ENCODE results near the gene TBC1D10A. TPM values are rescaled to one million over a fixed set of nuclear protein-coding genes. Genes with fewer than 3 reads are reported as not detected.

TBC1D10A gene
- polyA plus RNA-seq, 1 donor (not counting 4 experiments of a cell fraction or from before 2014, with no cell fraction given): 17.8 TPM

GRCh38 chr22:30320021-30320556, 6.7 kb downstream of the TBC1D10A start:
- no peak overlapping the region for H3K9ac ChIP-seq (ENCODE audit: control insufficient read depth, extremely low read depth, insufficient read depth, low read length)
- dilution Hi-C loops (cut with MboI; ENCODE audit: extremely low pct_ligation_motif_present, low sequenced_read_pairs): no loop called here
- peaks cover 8% of the 10 kb centered on the region for H4K20me1 ChIP-seq (ENCODE audit: control insufficient read depth, extremely low read depth, insufficient read depth, low read length)
- no peaks in the 10 kb centered on the region for H3K9me3 ChIP-seq (ENCODE audit: control insufficient read depth, low read depth, low read length)
- peaks cover 79% of the 10 kb centered on the region for H3K79me2 ChIP-seq (ENCODE audit: control insufficient read depth, insufficient read depth, low read length)
- peaks cover 20 to 34% of the 10 kb centered on the region in 2 experiments for H3K36me3 ChIP-seq (ENCODE audit: control insufficient read depth in 2 of 2, extremely low read depth in 1 of 2, insufficient read depth in 2 of 2, low read length in 2 of 2)
- FAIRE-seq (no peak), DNase-seq (ENCODE audit: low read depth, low spot score) (no peak)
- peaks cover 10% of the 10 kb centered on the region for H3K9me1 ChIP-seq (ENCODE audit: control insufficient read depth, extremely low read depth, insufficient read depth, low read length)
- TF ChIP-seq EZH2 (IDR thresholded peaks at IDR 0.05; ENCODE audit: low read length): no peak
- TF ChIP-seq CTCF (optimal IDR thresholded peaks at IDR 0.05 in 1 of 3, IDR thresholded peaks at IDR 0.05 in 1 of 3, conservative IDR thresholded peaks at IDR 0.05 in 1 of 3; ENCODE audit: extremely low read depth in 1 of 3, insufficient read depth in 2 of 3, low read length in 3 of 3): no peak
- H3K4me2 ChIP-seq (ENCODE audit: control insufficient read depth, extremely low read depth, insufficient read depth, low read depth, low read length): no peak overlapping the region
- H3K4me3 ChIP-seq (ENCODE audit: control insufficient read depth in 2 of 3, extremely low read depth in 1 of 3, insufficient read depth in 2 of 3, low read depth in 1 of 3, low read length in 3 of 3): no peak overlapping the region
- H3K4me1 ChIP-seq (ENCODE audit: control insufficient read depth, extremely low read depth, insufficient read depth, low read length): peaks cover 26% of the 10 kb centered on the region
- H3K27ac ChIP-seq (ENCODE audit: control insufficient read depth, insufficient read depth, low read length): no peak overlapping the region
- no peak overlapping the region for H2AFZ ChIP-seq (ENCODE audit: control insufficient read depth, low read length)
- H3K27me3 ChIP-seq (ENCODE audit: control insufficient read depth, extremely low read depth, insufficient read depth, low read length): no peaks in the 10 kb centered on the region

GRCh38 chr22:30318799-30319419, 7.8 kb downstream of the TBC1D10A start:
- FAIRE-seq: no peak
- peaks cover 76% of the 10 kb centered on the region for H3K79me2 ChIP-seq (ENCODE audit: control insufficient read depth, insufficient read depth, low read length)

More at GRCh38 chr22:30318799-30319419, 7.8 kb downstream of the TBC1D10A start:
- Histone ChIP-seq H3K9me3 (ENCODE audit: control insufficient read depth, low read depth, low read length) (no peaks in the 10 kb centered on the region), H3K4me1 (ENCODE audit: control insufficient read depth, extremely low read depth, insufficient read depth, low read length) (peaks cover 29% of the 10 kb centered on the region), H3K27me3 (ENCODE audit: control insufficient read depth, extremely low read depth, insufficient read depth, low read length) (no peaks in the 10 kb centered on the region), H3K9ac (ENCODE audit: control insufficient read depth, extremely low read depth, insufficient read depth, low read length) (no peak overlapping the region), H3K4me3 (ENCODE audit: control insufficient read depth in 2 of 3, extremely low read depth in 1 of 3, insufficient read depth in 2 of 3, low read depth in 1 of 3, low read length in 3 of 3) (no peak overlapping the region), H3K27ac (ENCODE audit: control insufficient read depth, insufficient read depth, low read length) (no peak overlapping the region), H4K20me1 (ENCODE audit: control insufficient read depth, extremely low read depth, insufficient read depth, low read length) (peaks cover 4% of the 10 kb centered on the region), H3K36me3 (ENCODE audit: control insufficient read depth in 2 of 2, extremely low read depth in 1 of 2, insufficient read depth in 2 of 2, low read length in 2 of 2) (peaks cover 21 to 30% of the 10 kb centered on the region in 2 experiments), H2AFZ (ENCODE audit: control insufficient read depth, low read length) (no peak overlapping the region), H3K4me2 (ENCODE audit: control insufficient read depth, extremely low read depth, insufficient read depth, low read depth, low read length) (no peak overlapping the region), H3K9me1 (ENCODE audit: control insufficient read depth, extremely low read depth, insufficient read depth, low read length) (peaks cover 7% of the 10 kb centered on the region)
- DNase-seq (ENCODE audit: low read depth, low spot score): no peak
- TF ChIP-seq EZH2 (IDR thresholded peaks at IDR 0.05; ENCODE audit: low read length): no peak
- no peak for TF ChIP-seq CTCF (optimal IDR thresholded peaks at IDR 0.05 in 1 of 3, IDR thresholded peaks at IDR 0.05 in 1 of 3, conservative IDR thresholded peaks at IDR 0.05 in 1 of 3; ENCODE audit: extremely low read depth in 1 of 3, insufficient read depth in 2 of 3, low read length in 3 of 3)
- dilution Hi-C loops (cut with MboI; ENCODE audit: extremely low pct_ligation_motif_present, low sequenced_read_pairs): no loop called here

All from keratinocyte (primary cell).